Fibroblast of skin of scalp (primary cell): ENCODE data around the gene PRR18. TPM values are rescaled to one million over a fixed set of nuclear protein-coding genes. Genes with fewer than 3 reads are reported as not detected.
"Not testable (repeated sequence)": the region's sequence is repeated elsewhere in the genome, so short reads cannot be mapped to it uniquely, and the experiment has no call there.

Experiments
- DNase-seq: peaks from one replicate; pipeline ENCODE4 v3.0.0-alpha.2; 2013
- polyA plus RNA-seq, 2 experiments: library from polyadenylated mRNA; unstranded; fragments of 120-200 nt; gene quantifications; one replicate each; pipeline ENCODE4 v1.2.1, GENCODE V29; 2013; ENCODE audit not compliant: insufficient read length in 2 of 2

PRR18 gene
- polyA plus RNA-seq (2013, experiment 1 of 2; ENCODE audit: insufficient read length) = not detected
- 0.14 TPM for polyA plus RNA-seq (2013, experiment 2 of 2; ENCODE audit: insufficient read length)

DNA sequence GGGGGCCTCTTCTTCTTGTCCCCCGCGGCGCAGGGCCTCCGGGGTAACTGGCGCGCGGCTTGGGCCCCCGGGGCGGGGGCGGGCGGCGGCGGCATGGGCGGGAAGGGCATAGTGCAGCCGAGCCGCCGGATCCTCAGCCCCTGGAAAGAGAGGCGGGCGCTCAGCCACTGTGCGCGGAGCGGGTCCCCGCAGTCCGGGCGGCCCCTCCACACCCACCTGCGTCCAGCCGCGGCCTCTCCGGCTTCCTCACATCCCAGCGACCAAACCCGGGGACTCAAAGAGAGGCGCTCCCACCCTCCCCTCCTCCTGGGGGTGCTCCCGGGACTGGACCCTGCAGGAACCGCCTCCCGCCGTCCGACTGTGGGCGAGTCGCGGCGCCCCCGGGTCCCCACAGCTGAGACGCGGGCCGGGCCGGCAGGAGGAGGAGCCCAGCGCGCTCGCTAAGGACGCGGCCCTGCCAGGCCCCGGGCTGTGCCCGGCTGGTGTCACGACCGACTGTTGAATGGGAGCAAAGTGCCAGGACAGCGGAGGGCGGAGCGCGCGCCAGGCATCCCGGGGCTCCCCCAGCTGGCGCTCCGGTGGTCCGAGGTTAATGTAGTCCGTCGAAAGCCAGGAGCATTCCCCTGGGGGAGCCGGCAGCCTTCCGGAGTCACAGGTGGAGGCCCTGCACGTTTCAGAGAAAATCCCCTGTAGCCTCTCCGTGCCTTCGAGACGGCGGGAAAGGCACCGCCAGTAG lies at the start of gene PRR18:
TSS of gene PRR18 (minus strand) at position 360 of the 736 bp plus-strand sequence. CDS start at position 110, 250 bp downstream.
- no peak for DNase-seq

GRCh38 chr6:166355552-166355951 lies 47.4 kb upstream of the PRR18 start:
- no peak for DNase-seq

- DNase-seq = no peak
These were observed 46.8 kb upstream of the PRR18 start for GRCh38 chr6:166354965-166355364.

GRCh38 chr6:166354143-166354542 lies 46.0 kb upstream of the PRR18 start:
- DNase-seq = no peak

GRCh38 chr6:166353507-166353906 lies 45.3 kb upstream of the PRR18 start:
- DNase-seq = no peak

DNA sequence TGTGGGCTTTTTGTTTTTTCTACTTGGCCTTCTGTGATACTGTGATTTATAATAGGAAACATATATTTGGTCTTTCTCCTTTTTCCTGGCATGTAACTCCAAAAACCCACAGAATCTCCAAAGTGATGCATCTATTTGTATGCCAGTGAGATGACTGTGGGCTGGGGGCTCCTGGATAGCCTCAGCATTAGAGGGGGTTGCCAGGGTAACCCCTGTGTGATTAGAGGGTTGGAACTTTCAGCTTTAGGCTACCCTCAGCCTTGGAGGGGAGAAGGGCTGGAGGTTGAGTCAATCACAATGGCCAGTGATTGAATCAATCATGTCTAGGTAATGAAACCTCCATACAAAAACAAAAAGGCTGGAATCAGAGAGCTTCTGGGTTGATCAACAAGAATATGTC lies 44.7 kb upstream of the PRR18 start:
- no peak for DNase-seq

GRCh38 chr6:166351715-166352285 lies 43.6 kb upstream of the PRR18 start:
- no peak for DNase-seq

GRCh38 chr6:166348305-166348949 lies 40.2 kb upstream of the PRR18 start:
- DNase-seq = no peak

- no peak for DNase-seq
These were observed 38.8 kb upstream of the PRR18 start for GRCh38 chr6:166346965-166347364.

- no peak for DNase-seq
These were observed 38.3 kb upstream of the PRR18 start for GRCh38 chr6:166346449-166346848.

DNA sequence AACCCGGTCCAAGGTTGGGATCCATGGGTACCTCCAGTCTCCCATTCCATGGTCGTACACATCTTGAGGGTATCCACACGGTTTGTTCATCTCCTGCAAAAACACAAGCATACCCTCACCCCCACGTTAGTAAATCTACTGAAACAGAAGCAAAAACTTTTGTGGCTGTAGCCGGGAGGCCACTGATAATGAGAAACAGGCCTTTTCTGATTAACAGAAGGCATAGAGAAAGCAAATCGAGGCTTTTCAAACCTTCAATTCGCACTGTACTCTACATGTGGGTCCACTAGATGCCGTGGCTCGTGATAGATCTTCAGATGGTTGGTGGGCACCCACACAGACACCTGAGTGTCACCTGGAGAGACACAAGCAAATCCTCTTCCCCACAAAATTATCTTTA lies 37.5 kb upstream of the PRR18 start:
- DNase-seq = not testable (repeated sequence)

DNA sequence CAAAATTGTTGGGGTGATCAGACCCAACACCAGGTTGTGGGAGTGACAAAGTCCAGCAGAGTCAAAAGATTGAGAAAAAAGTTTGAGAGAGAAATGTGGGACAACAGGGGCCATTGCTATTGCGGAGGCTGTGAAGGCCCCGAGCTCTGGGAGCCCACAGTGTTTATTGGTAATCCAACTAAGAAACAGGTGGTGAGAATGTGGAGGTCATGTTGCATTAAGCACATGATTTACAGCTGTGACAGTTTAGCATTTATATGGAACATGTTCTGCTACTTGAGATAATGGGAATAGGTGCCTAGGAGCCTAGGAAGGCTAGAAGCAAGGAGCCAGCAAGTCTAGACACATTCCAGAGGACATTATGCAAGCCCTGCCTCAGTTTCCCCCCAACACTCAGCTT lies 36.7 kb upstream of the PRR18 start:
- DNase-seq = not testable (repeated sequence)

- DNase-seq = peak; percentile 30
These were observed 36.0 kb upstream of the PRR18 start for GRCh38 chr6:166344240-166344639.

- no peak for DNase-seq
These were observed 34.9 kb upstream of the PRR18 start for GRCh38 chr6:166343150-166343487.

- DNase-seq = peak; percentile 78
These were observed 34.4 kb upstream of the PRR18 start, which contains the start of gene SFT2D1 for GRCh38 chr6:166342349-166343149. Gene SFT2D1 (minus strand): TSS chr6:166342545. CDS start chr6:166342481, 64 bp downstream.

- DNase-seq = no peak
These were observed 33.8 kb upstream of the PRR18 start for GRCh38 chr6:166341977-166342348.

DNA sequence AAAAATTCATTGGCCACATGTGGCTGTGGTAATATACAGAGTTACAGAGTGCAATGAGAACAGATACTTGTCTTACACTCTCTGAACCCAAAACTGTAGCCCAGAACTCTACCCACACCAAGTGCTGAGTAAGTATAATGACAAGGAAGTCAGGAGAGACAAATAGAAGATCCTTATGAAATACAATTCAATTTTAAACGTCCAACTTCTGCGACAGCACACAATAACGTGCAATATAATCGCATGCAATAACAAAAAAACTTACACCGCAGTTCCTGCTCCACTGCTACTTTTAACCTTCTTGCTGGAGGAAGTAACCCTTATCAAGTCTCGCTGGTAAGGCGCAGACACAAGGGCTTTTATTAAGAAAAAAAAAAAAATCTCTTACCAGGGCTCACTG lies 33.3 kb upstream of the PRR18 start:
- DNase-seq = no peak

DNA sequence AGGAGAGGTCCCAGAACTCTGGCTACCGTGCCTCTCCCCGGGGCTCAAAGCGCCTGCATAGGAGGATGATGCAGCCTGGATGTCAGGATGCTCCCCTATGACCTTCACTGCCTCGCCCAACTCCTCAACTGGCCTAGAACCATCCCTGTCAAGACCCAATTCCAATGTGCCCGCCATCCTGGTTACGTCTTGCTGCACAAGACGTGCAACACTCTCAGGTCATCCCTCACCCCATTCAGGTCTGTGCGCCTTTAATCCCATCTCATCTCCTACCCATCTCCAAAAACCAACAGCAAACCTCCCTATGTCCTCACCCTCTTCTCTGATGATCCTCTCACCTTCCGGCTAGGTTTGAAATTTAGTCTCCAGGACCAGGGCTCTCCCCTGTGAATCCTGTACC lies 30.7 kb upstream of the PRR18 start:
- DNase-seq = no peak

DNA sequence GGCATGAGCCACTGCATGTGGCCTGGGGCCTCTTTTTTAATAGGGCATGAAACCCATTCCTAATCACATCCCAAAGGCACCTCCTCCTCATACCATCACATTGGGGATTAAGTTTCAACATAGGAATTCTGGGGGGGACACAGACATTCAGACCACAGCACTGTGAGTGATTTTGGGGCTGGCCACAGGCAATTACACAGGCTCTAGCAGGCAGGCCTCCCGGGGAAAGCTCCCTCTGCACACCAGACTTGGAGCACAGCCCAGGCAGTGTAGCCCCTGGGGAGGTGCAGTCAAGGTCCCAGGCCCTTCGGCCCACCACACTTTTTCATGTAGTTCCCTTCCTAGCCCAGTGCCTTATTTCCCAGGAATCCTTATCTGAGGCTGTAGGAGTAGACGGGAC lies 28.7 kb upstream of the PRR18 start:
- peak; percentile 14 for DNase-seq

- no peak for DNase-seq
These were observed 27.4 kb upstream of the PRR18 start for GRCh38 chr6:166335378-166336302.

DNA sequence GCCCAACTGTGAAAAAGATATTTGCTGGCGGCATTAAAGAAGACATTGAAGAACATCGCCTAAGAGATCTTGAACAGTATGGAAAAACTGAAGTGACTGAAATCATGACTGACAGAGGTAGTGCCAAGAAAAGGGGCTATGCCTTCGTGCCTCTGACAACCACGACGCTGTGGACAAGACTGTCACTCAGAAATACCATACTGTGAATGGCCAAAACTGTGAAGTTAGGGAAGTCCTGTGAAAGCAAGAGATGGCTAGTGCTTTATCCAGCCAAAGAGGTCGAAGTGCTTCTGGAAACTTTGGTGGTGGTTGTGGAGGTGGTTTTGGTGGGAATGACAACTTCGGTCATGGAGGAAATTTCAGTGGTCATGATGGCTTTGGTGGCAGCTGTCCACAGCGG lies 26.7 kb upstream of the PRR18 start:
- no peak for DNase-seq
